Stimulated activated CD8-positive, alpha-beta memory T cell treated with anti-CD3 and anti-CD28 coated beads, Interleukin-4, amount 100 ng/mL, for 24 hours (primary cell): ENCODE measurements around the gene CCDC198.

Source experiments
- DNase-seq: peaks from one replicate; pipeline ENCODE4 v3.0.0-alpha.2; 2020; ENCODE audit warnings: low read depth

CCDC198 gene

DNA sequence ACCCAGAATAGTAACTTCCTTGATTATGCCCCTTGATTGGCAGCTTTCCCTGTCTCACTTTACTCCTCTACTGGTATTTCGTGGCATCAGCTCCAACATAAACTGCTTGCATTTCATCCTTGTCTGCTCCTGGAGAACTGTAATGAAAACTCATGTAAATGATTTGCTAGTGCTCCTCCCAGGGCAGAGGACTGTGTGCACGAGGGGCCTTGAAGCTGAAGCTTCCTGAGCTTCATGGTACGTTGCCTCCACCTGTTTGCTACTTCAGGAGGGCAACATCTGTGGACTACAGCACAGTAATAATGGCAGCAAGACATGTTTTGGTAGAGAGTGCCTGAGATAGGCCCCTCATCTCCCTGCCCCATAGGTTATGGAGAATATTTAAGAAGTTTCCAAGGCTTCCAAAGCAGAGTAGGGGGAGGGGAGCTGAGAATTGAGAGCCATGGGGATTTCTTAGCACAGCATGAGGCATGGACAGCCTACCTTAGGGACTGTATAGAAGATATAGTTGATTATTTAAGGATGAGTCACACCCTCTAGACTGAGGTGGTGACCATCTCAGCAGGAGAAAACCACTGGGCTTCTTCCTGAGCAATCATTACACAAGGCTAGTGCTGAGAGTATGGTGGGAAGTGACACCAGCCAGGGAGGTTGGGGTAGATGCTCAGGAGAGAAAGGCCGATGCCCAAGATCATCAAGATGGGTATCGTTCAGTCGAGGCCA lies 29.5 kb downstream of the CCDC198 start:
- DNase-seq: no peak

- DNase-seq: no peak
These were observed 31.1 kb downstream of the CCDC198 start for GRCh38 chr14:57462551-57462950.

DNA sequence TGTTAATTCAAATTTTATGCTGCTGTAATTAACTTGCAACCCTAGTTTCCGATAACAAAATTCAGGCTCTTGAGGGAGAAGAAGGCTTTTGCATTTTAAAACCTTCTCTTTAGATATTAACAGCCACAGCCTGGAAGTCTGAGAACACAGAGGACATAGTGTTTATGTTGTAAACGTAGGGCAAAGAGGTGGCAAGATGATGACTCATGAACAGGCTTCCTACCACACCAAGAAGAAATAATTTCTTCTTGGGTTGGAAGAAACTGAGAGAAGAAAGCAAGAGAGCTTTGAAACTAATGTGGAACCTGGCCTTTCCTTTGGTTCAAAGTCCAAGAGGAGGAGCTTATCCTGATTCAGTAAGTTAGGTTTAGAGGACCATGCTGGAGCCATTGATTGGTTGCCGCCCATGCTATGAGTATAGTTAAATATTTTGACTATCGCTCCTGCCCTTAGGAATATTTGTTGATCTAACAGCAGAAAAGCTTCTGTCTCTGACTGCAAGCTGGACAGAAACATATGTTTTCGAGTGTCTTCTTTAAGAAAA lies 31.8 kb downstream of the CCDC198 start:
- DNase-seq: no peak

GRCh38 chr14:57435923-57436322 lies 57.7 kb downstream of the CCDC198 start:
- DNase-seq: no peak

DNA sequence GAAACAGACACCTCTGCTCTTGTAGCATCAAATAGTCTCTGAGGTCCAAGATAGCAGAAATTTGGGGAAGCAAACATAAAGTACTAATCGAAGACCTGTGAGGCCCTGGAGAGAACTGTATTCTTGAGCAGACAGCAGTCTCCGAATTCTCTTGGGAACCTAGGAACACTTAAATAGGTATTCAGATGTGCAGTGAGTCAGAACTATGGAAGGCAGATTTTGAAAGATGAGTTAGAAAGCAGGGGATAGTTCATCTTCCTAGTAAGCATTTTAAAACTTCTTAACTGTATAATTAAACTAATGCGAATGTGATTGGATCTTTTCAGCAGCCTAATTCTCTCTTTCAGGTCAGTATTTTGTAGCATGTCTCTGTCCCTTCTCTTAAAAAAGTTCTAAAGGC lies 72.7 kb downstream of the CCDC198 start:
- no peak for DNase-seq

DNA sequence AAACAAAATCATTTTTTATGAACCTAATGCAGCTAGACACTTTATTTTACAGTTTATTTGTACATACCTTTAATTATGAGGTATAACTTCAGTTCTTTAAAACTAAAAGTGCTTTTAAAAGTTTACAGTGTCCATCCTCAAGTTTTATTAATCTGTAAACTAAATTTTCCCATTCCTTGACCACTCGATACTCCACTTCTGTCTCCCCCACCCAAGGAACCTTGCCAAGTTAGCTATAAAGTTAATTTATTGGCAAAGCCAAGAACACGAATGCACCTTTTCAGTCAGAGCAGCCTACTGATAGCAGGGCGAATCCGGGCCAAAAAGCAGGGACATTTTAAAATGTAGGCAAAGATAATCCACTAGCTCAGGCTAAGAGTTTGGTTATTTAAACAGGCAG lies 73.6 kb downstream of the CCDC198 start:
- DNase-seq: no peak
